HCT116 (cell line): ENCODE data around the gene SPACA5.
"Not testable (repeated sequence)": the region's sequence is repeated elsewhere in the genome, so short reads cannot be mapped to it uniquely, and the experiment has no call there.

ENCODE experiments used
- CEBPB ChIP-seq: IDR thresholded peaks from 2 replicates; pipeline ENCODE4 v1.6.1; 2012; ENCODE audit warnings: low read depth
- ELF1 ChIP-seq: IDR thresholded peaks from 2 replicates; pipeline ENCODE4 v1.6.1; 2012; ENCODE audit warnings: low read depth, borderline replicate concordance
- EZH2 ChIP-seq: fragments of 200-600 bp; sonication (generic); IDR thresholded peaks from 2 replicates; pipeline ENCODE4 v1.6.1; 2017; ENCODE audit warnings: antibody characterized with exemption, mixed run types
- EZH2phosphoT487 ChIP-seq: fragments of 200-600 bp; IDR thresholded peaks from 2 replicates; pipeline ENCODE4 v1.6.1; 2018; ENCODE audit warnings: antibody characterized with exemption, borderline replicate concordance
- JUND ChIP-seq: IDR thresholded peaks from 2 replicates; pipeline ENCODE4 v1.6.1; 2012
- POLR2A ChIP-seq: IDR thresholded peaks from 2 replicates; pipeline ENCODE4 v1.7.0; 2011; ENCODE audit warnings: borderline replicate concordance; ENCODE audit not compliant: insufficient read depth, insufficient read length; ENCODE audit errors: extremely low read depth
- POLR2AphosphoS5 ChIP-seq: IDR thresholded peaks from 2 replicates; pipeline ENCODE4 v1.6.1; 2011; ENCODE audit warnings: mild to moderate bottlenecking, low read depth, low read length, moderate library complexity
- TCF7L2 ChIP-seq: IDR thresholded peaks from 2 replicates; pipeline ENCODE4 v1.7.0; 2011; ENCODE audit warnings: borderline replicate concordance, inconsistent platforms; ENCODE audit not compliant: insufficient read depth, insufficient read length; ENCODE audit errors: extremely low read depth
- ZFX ChIP-seq: fragments of 450-650 bp; IDR thresholded peaks from 2 replicates; pipeline ENCODE4 v1.6.1; 2017
- TF ChIP-seq, protein P1 (sequence below), 3 experiments: fragments of 200-600 bp in 1 of 3; sonication (generic) in 1 of 3; IDR thresholded peaks in 2 of 3; conservative IDR thresholded peaks in 1 of 3; 2 replicates each; pipeline ENCODE4 v1.5.1; 2012 to 2017; ENCODE audit warnings: low read depth in 2 of 3, low read length in 2 of 3, antibody characterized with exemption in 1 of 3, borderline replicate concordance in 1 of 3, control low read depth in 1 of 3, mild to moderate bottlenecking in 1 of 3, mixed read lengths in 1 of 3, mixed run types in 1 of 3, moderate library complexity in 1 of 3; ENCODE audit not compliant: insufficient read depth in 1 of 3
- TF ChIP-seq, protein P2 (sequence below): IDR thresholded peaks from 2 replicates; pipeline ENCODE4 v1.6.1; 2012

DNA sequence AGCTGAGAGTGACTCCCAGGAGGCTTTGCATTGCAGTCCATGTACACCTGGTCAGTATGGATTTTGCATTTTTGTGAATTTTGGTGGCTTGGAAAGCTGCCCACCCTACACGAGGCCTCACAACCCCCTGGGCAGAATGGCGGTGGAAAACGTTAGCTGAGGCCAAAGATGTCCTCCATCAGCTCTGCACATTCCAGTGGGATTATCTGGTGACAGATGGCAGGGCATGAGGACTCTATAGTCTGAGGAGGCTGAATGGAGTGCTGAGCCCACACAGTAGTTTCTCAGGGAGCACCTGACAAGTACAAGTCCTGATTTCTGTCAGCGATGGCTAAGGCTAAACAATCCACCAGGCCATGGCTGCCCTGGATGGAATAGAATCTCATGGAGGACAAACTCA lies 20.8 kb downstream of the SPACA5 start:
- not testable (repeated sequence) for TF ChIP-seq EZH2phosphoT487, ELF1, POLR2A, JUND, ZFX, TCF7L2, POLR2AphosphoS5, EZH2, CEBPB
- TF ChIP-seq, protein P1, sequence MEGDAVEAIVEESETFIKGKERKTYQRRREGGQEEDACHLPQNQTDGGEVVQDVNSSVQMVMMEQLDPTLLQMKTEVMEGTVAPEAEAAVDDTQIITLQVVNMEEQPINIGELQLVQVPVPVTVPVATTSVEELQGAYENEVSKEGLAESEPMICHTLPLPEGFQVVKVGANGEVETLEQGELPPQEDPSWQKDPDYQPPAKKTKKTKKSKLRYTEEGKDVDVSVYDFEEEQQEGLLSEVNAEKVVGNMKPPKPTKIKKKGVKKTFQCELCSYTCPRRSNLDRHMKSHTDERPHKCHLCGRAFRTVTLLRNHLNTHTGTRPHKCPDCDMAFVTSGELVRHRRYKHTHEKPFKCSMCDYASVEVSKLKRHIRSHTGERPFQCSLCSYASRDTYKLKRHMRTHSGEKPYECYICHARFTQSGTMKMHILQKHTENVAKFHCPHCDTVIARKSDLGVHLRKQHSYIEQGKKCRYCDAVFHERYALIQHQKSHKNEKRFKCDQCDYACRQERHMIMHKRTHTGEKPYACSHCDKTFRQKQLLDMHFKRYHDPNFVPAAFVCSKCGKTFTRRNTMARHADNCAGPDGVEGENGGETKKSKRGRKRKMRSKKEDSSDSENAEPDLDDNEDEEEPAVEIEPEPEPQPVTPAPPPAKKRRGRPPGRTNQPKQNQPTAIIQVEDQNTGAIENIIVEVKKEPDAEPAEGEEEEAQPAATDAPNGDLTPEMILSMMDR (IDR thresholded peaks at IDR 0.05 in 2 of 3, conservative IDR thresholded peaks at IDR 0.05 in 1 of 3; ENCODE audit: borderline replicate concordance in 1 of 3, insufficient read depth in 1 of 3, low read depth in 2 of 3, low read length in 2 of 3) = not testable (repeated sequence)
- TF ChIP-seq, protein P2, sequence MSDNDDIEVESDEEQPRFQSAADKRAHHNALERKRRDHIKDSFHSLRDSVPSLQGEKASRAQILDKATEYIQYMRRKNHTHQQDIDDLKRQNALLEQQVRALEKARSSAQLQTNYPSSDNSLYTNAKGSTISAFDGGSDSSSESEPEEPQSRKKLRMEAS = not testable (repeated sequence)
